Endothelial cell of umbilical vein (primary cell): Measurements from ENCODE around the gene SMARCA2. TPM values are rescaled to one million over a fixed set of nuclear protein-coding genes. Genes with fewer than 3 reads are reported as not detected.

Experiments
- BruUV-seq: library from RNA; stranded (reverse); fragments of 400-500 nt; replicated peaks from 2 replicates; lab custom pipeline; 2021; lab: Mats Ljungman, UMichigan
- CTCF ChIA-PET: fragments of 300-600, 350-600 bp; sonication (Branson Sonifier 250); formaldehyde crosslinking; loops from one replicate; lab custom pipeline; 2021; ENCODE audit warnings: antibody characterized with exemption, inconsistent platforms; lab: Charles Lee
- POLR2A ChIA-PET: fragments of 300-600, 350-600 bp; sonication (Branson Sonifier 250); formaldehyde crosslinking; loops from one replicate; lab custom pipeline; 2021; ENCODE audit warnings: antibody characterized with exemption, inconsistent platforms; lab: Charles Lee
- DNase-seq: peaks from one replicate; pipeline ENCODE4 v3.0.0-alpha.2; 2011; ENCODE audit warnings: low read depth, low spot score
- FAIRE-seq: peaks from 2 replicates; lab custom pipeline; 2011; peaks lifted over from hg19 to GRCh38; lab: Jason Lieb, UNC
- H2AFZ ChIP-seq: 2 replicates; pipeline ENCODE4 v1.6.0; 2012; ENCODE audit warnings: low read depth, low read length, control low read depth, inconsistent platforms
- H3K27ac ChIP-seq: 2 replicates; pipeline ENCODE4 v1.5.1; 2011; ENCODE audit warnings: low read depth, mild to moderate bottlenecking, control low read depth, low read length, moderate library complexity; ENCODE audit not compliant: insufficient read depth
- H3K27me3 ChIP-seq, 2 experiments: 2 replicates each; pipeline versions ENCODE4 v1.6.0 to v1.6.1; 2011; ENCODE audit warnings: low read length in 2 of 2, mixed read lengths in 1 of 2; ENCODE audit not compliant: control insufficient read depth in 2 of 2, insufficient read depth in 2 of 2
- H3K36me3 ChIP-seq, 2 experiments: 2 replicates in 1 of 2; 3 replicates in 1 of 2; pipeline ENCODE4 v1.5.1; 2011; ENCODE audit warnings: low read length in 2 of 2, mild to moderate bottlenecking in 1 of 2, moderate library complexity in 1 of 2; ENCODE audit not compliant: control insufficient read depth in 2 of 2, insufficient read depth in 2 of 2; ENCODE audit errors: extremely low read depth in 1 of 2
- H3K4me1 ChIP-seq: 3 replicates; pipeline ENCODE4 v1.5.1; 2011; ENCODE audit warnings: mild to moderate bottlenecking, low read length; ENCODE audit not compliant: control insufficient read depth, insufficient read depth; ENCODE audit errors: extremely low read depth
- H3K4me2 ChIP-seq: 2 replicates; pipeline ENCODE4 v1.6.1; 2011; ENCODE audit warnings: low read length, control low read depth, mixed read lengths; ENCODE audit not compliant: insufficient read depth
- H3K4me3 ChIP-seq, 3 experiments: fragments of 200-600 bp in 1 of 3; sonication (generic), shearing (Covaris generic) in 1 of 3; replicated peaks in 1 of 3; 2 replicates each; pipeline ENCODE4 v1.5.1; 2011 to 2016; ENCODE audit warnings: control low read depth in 3 of 3, low read length in 3 of 3, mild to moderate bottlenecking in 2 of 3, inconsistent platforms in 1 of 3, low read depth in 1 of 3, moderate library complexity in 1 of 3; ENCODE audit not compliant: insufficient read depth in 1 of 3
- H3K79me2 ChIP-seq: 2 replicates; pipeline ENCODE4 v1.6.0; 2012; ENCODE audit warnings: low read length, inconsistent platforms; ENCODE audit not compliant: control insufficient read depth, insufficient read depth
- H3K9ac ChIP-seq: replicated peaks from 2 replicates; pipeline ENCODE3; 2011; ENCODE audit warnings: low read length, control low read depth; ENCODE audit not compliant: insufficient read depth; ENCODE audit errors: extremely low read depth
- H3K9me1 ChIP-seq: replicated peaks from 3 replicates; pipeline ENCODE4 v1.6.0; 2011; ENCODE audit warnings: mild to moderate bottlenecking, low read length; ENCODE audit not compliant: control insufficient read depth, insufficient read depth; ENCODE audit errors: extremely low read depth
- H3K9me3 ChIP-seq: replicated peaks from 2 replicates; pipeline ENCODE4 v1.5.1; 2012; ENCODE audit warnings: low read length, inconsistent platforms; ENCODE audit not compliant: control insufficient read depth, insufficient read depth
- H4K20me1 ChIP-seq: replicated peaks from 2 replicates; pipeline ENCODE3; 2011; ENCODE audit warnings: mild to moderate bottlenecking, low read length; ENCODE audit not compliant: control insufficient read depth, insufficient read depth; ENCODE audit errors: extremely low read depth
- EZH2 ChIP-seq: IDR thresholded peaks from 2 replicates; pipeline ENCODE4 v1.6.1; 2012; ENCODE audit warnings: borderline replicate concordance, low read depth, mild to moderate bottlenecking, moderate library complexity, low read length, inconsistent platforms; ENCODE audit not compliant: severe bottlenecking
- FOS ChIP-seq: IDR thresholded peaks from 2 replicates; pipeline ENCODE4 v1.6.1; 2011; ENCODE audit warnings: mild to moderate bottlenecking, low read length, moderate library complexity, borderline replicate concordance; ENCODE audit not compliant: insufficient read depth
- GATA2 ChIP-seq: IDR thresholded peaks from 2 replicates; pipeline ENCODE4 v1.7.0; 2011; ENCODE audit warnings: low read depth, mild to moderate bottlenecking, moderate library complexity, mixed read lengths, low read length; ENCODE audit not compliant: insufficient read length, insufficient read depth
- JUN ChIP-seq: IDR thresholded peaks from 2 replicates; pipeline ENCODE4 v1.6.1; 2011; ENCODE audit warnings: borderline replicate concordance, low read depth; ENCODE audit not compliant: insufficient read length, insufficient read depth
- MYC ChIP-seq: IDR thresholded peaks from one replicate; pipeline ENCODE4 v1.6.1; 2011; ENCODE audit warnings: mild to moderate bottlenecking, low read depth, low read length
- POLR2A ChIP-seq: IDR thresholded peaks from 2 replicates; pipeline ENCODE4 v1.6.1; 2012; ENCODE audit warnings: low read depth, mild to moderate bottlenecking, control low read depth, low read length
- POLR2AphosphoS5 ChIP-seq: IDR thresholded peaks from 2 replicates; pipeline ENCODE4 v1.6.1; 2012; ENCODE audit warnings: low read depth, mild to moderate bottlenecking, control low read depth, low read length, moderate library complexity; ENCODE audit not compliant: insufficient read depth
- dilution Hi-C: fragments of 300-500 bp; cut with MboI; formaldehyde crosslinking; loops from one replicate; pipeline ENCODE4 v1.15.0; 2019; ENCODE audit warnings: low sequenced_read_pairs; ENCODE audit not compliant: extremely low pct_ligation_motif_present
- intact Hi-C: fragments of 100-400 bp; cut with micrococcal nuclease; formaldehyde crosslinking; loops from one replicate; pipeline ENCODE4 v1.10.0; 2022
- polyA plus RNA-seq, 4 experiments: library from polyadenylated mRNA; depleted of rRNA in 3 of 4; stranded (reverse) in 3 of 4; unstranded in 1 of 4; fragments of >200 nt; gene quantifications; 2 replicates each; pipeline versions ENCODE4 v1.2.1 to v1.2.3, GENCODE V29; 2011 to 2012; ENCODE audit warnings: missing spikeins in 1 of 4
- total RNA-seq: library from RNA; stranded (reverse); gene quantifications from 2 replicates; pipeline ENCODE4 v1.2.3, GENCODE V29; 2021
- TF ChIP-seq, protein P1 (sequence below), 2 donors: IDR thresholded peaks; 1 replicate in 1 of 2; 2 replicates in 1 of 2; pipeline ENCODE4 v1.5.1; 2011; ENCODE audit warnings: low read length in 2 of 2, mild to moderate bottlenecking in 2 of 2, moderate library complexity in 2 of 2, control low read depth in 1 of 2, inconsistent platforms in 1 of 2, low read depth in 1 of 2; ENCODE audit not compliant: insufficient read depth in 1 of 2; ENCODE audit errors: extremely low read depth in 1 of 2
- TF ChIP-seq, protein P2 (sequence below): IDR thresholded peaks from 2 replicates; pipeline ENCODE4 v1.6.1; 2011; ENCODE audit not compliant: insufficient read depth, insufficient read length

The SMARCA2 gene
- total and polyA plus RNA-seq, 2 donors (not counting 3 experiments of a cell fraction or from before 2014, with no cell fraction given) = 54.5 to 79.9 TPM

DNA sequence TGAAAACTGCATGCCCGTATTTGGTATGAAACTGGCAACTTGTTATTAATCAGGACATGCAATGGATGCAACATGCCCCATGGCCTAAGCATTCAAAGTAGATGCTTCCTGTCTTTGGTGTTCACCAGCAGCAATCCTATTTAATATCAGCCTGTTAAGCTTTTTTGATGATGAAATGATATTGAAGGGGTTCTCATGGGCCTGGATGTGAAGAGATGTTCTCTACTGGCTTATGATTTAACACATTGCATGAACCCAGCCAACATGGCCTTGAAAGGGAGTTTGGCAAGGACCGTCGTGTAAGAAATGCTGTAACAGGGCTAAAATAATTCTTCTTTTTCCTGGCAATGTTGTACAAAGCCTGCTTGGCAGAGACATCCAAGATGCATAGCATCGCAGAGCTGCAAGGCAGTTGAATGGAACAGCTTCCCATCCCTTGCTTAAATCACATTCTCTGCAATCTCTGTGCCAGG lies 111.2 kb downstream of the SMARCA2 start:
- H3K27ac ChIP-seq = no peak overlapping the region

DNA sequence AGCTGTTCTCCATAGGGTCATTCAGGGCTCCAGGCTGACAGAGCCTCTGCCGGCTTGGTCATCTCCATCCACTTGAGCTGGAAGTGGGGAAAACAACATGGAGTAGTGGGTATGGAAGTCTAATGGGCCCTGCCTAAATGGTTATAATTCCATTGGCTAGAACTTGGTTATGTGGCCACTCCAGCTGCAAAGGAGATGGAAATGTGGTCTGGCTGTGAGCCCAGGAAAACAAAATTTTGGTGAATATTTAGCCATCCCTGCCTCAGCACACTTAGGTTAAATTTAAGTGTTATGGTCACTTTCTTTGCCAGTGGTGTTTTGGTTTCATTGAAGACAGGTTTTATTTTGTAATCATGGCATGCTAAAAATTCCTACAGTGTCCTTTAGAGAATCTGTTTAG lies 112.3 kb downstream of the SMARCA2 start:
- no TSS peak for BruUV-seq
- H3K36me3 ChIP-seq = peaks cover 0 to 6% of the 10 kb centered on the region in 2 experiments
- ChIA-PET POLR2A (no interaction called here), CTCF (interaction anchor here (1.1 kb wide), 1 partner anchor 12 kb away, joined by 3 read pairs; no protein-coding TSS in a partner anchor)
- H3K4me1 ChIP-seq = peaks cover 35% of the 10 kb centered on the region
- no peak overlapping the region for H3K9ac ChIP-seq
- H3K4me2 ChIP-seq = no peak overlapping the region
- no peak overlapping the region for H2AFZ ChIP-seq
- no peaks in the 10 kb centered on the region for H3K9me1 ChIP-seq
- FAIRE-seq (no peak), DNase-seq (no peak)
- intact Hi-C loops (loop anchor here (2.0 to 5.0 kb wide), 2 partner anchors 31 to 340 kb away; no protein-coding TSS in a partner anchor), dilution Hi-C loops (no loop called here)
- no peak overlapping the region for H3K27ac ChIP-seq
- H3K4me3 ChIP-seq = no peak overlapping the region
- no peaks in the 10 kb centered on the region for H3K9me3 ChIP-seq
- no peaks in the 10 kb centered on the region for H3K79me2 ChIP-seq
- no peaks in the 10 kb centered on the region for H4K20me1 ChIP-seq
- no peaks in the 10 kb centered on the region for H3K27me3 ChIP-seq
- TF ChIP-seq, protein P1, sequence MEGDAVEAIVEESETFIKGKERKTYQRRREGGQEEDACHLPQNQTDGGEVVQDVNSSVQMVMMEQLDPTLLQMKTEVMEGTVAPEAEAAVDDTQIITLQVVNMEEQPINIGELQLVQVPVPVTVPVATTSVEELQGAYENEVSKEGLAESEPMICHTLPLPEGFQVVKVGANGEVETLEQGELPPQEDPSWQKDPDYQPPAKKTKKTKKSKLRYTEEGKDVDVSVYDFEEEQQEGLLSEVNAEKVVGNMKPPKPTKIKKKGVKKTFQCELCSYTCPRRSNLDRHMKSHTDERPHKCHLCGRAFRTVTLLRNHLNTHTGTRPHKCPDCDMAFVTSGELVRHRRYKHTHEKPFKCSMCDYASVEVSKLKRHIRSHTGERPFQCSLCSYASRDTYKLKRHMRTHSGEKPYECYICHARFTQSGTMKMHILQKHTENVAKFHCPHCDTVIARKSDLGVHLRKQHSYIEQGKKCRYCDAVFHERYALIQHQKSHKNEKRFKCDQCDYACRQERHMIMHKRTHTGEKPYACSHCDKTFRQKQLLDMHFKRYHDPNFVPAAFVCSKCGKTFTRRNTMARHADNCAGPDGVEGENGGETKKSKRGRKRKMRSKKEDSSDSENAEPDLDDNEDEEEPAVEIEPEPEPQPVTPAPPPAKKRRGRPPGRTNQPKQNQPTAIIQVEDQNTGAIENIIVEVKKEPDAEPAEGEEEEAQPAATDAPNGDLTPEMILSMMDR (IDR thresholded peaks at IDR 0.05; ENCODE audit: extremely low read depth in 1 of 2, insufficient read depth in 1 of 2, low read depth in 1 of 2, low read length in 2 of 2) = no peak
- TF ChIP-seq GATA2 (no peak), POLR2AphosphoS5 (no peak), FOS (no peak), POLR2A (no peak), MYC (no peak), EZH2 (no peak)
- TF ChIP-seq, protein P2, sequence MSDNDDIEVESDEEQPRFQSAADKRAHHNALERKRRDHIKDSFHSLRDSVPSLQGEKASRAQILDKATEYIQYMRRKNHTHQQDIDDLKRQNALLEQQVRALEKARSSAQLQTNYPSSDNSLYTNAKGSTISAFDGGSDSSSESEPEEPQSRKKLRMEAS = no peak

More for the DNA sequence above, 111.2 kb downstream of the SMARCA2 start:
- peak overlapping the region in 1 of 3 experiments; percentile 48 for H3K4me3 ChIP-seq
- BruUV-seq = no TSS peak
- no peak for TF ChIP-seq JUN
- DNase-seq = no peak
- H3K79me2 ChIP-seq = no peaks in the 10 kb centered on the region
- peak overlapping the region; percentile 36 for H2AFZ ChIP-seq
- H3K27me3 ChIP-seq = no peaks in the 10 kb centered on the region
- CTCF ChIA-PET = interaction anchor here (0.8 to 1.7 kb wide), 4 partner anchors 10 to 602 kb away, joined by 3 to 11 read pairs (median 4); no protein-coding TSS in a partner anchor
- peaks cover 37% of the 10 kb centered on the region for H3K4me1 ChIP-seq
- H3K4me2 ChIP-seq = peak overlapping the region; percentile 90
- peaks cover 0 to 6% of the 10 kb centered on the region in 2 experiments for H3K36me3 ChIP-seq
- no peaks in the 10 kb centered on the region for H3K9me1 ChIP-seq
- H4K20me1 ChIP-seq = no peaks in the 10 kb centered on the region
- FAIRE-seq = no peak
- POLR2A ChIA-PET = no interaction called here
- peak overlapping the region; percentile 43 for H3K9ac ChIP-seq
- no peaks in the 10 kb centered on the region for H3K9me3 ChIP-seq
- intact Hi-C loops (loop anchor here (2.0 to 5.0 kb wide), 2 partner anchors 32 to 341 kb away; no protein-coding TSS in a partner anchor), dilution Hi-C loops (no loop called here)
